ENCODE measurements around the gene CHCHD6. TPM values are rescaled to one million over a fixed set of nuclear protein-coding genes. Genes with fewer than 3 reads are reported as not detected.

The CHCHD6 gene
- total RNA-seq, 2 experiments from 2014 or later: 8.7 to 9.3 TPM

- DNase-seq: no peak
- peaks cover 4% of the 10 kb centered on the region for H3K4me1 Mint-ChIP-seq (ENCODE audit: low read depth)
- ChIA-PET CTCF (no interaction called here), POLR2A (no interaction called here)
- no peaks in the 10 kb centered on the region for H3K36me3 ChIP-seq (ENCODE audit: insufficient read depth, low read length)
- no peak overlapping the region for H3K4me3 Mint-ChIP-seq
- H3K27ac Mint-ChIP-seq: no peak overlapping the region
- peaks cover 19% of the 10 kb centered on the region for H3K36me3 Mint-ChIP-seq (ENCODE audit: low read depth)
- H3K4me1 ChIP-seq (ENCODE audit: insufficient read depth, low read length): no peaks in the 10 kb centered on the region
- TF ChIP-seq CTCF (IDR thresholded peaks at IDR 0.05): no peak
- intact Hi-C loops (cut with DNase I, micrococcal nuclease): no loop called here
- H3K9me3 ChIP-seq (ENCODE audit: control insufficient read depth in 1 of 2, insufficient read depth in 1 of 2, low read length in 2 of 2): no peaks in the 10 kb centered on the region
- H3K27me3 ChIP-seq (ENCODE audit: control insufficient read depth in 1 of 2, insufficient read depth in 2 of 2, low read length in 2 of 2): no peaks in the 10 kb centered on the region
- H3K27me3 Mint-ChIP-seq: no peaks in the 10 kb centered on the region
- no peak for ATAC-seq (ENCODE audit: poor library complexity)
- H3K9me3 Mint-ChIP-seq: no peaks in the 10 kb centered on the region
- no peak overlapping the region for H3K27ac ChIP-seq (ENCODE audit: low read depth in 1 of 2, low read length in 2 of 2)
- no peak overlapping the region for H3K4me3 ChIP-seq (ENCODE audit: low read length)
Measured at GRCh38 chr3:126891791-126892190, 187.8 kb downstream of the CHCHD6 start.

GRCh38 chr3:126893651-126894050 is 189.6 kb downstream of the CHCHD6 start:
- ChIA-PET CTCF (no interaction called here), POLR2A (no interaction called here)
- H3K4me1 Mint-ChIP-seq (ENCODE audit: low read depth): no peaks in the 10 kb centered on the region
- H3K9me3 ChIP-seq (ENCODE audit: control insufficient read depth in 1 of 2, insufficient read depth in 1 of 2, low read length in 2 of 2): no peaks in the 10 kb centered on the region
- DNase-seq (no peak), ATAC-seq (ENCODE audit: poor library complexity) (no peak)
- no peak overlapping the region for H3K4me3 Mint-ChIP-seq
- no peaks in the 10 kb centered on the region for H3K36me3 ChIP-seq (ENCODE audit: insufficient read depth, low read length)
- H3K27me3 Mint-ChIP-seq: no peaks in the 10 kb centered on the region
- H3K27ac Mint-ChIP-seq: no peak overlapping the region
- no peaks in the 10 kb centered on the region for H3K9me3 Mint-ChIP-seq
- no peaks in the 10 kb centered on the region for H3K27me3 ChIP-seq (ENCODE audit: control insufficient read depth in 1 of 2, insufficient read depth in 2 of 2, low read length in 2 of 2)
- H3K4me1 ChIP-seq (ENCODE audit: insufficient read depth, low read length): no peaks in the 10 kb centered on the region
- no peak overlapping the region for H3K27ac ChIP-seq (ENCODE audit: low read depth in 1 of 2, low read length in 2 of 2)
- intact Hi-C loops (cut with DNase I, micrococcal nuclease): no loop called here
- H3K4me3 ChIP-seq (ENCODE audit: low read length): no peak overlapping the region
- no peak for TF ChIP-seq CTCF (IDR thresholded peaks at IDR 0.05)
- H3K36me3 Mint-ChIP-seq (ENCODE audit: low read depth): peaks cover 11% of the 10 kb centered on the region

GRCh38 chr3:126894475-126894874 is 190.4 kb downstream of the CHCHD6 start:
- Mint-ChIP-seq H3K27ac (no peak overlapping the region), H3K36me3 (ENCODE audit: low read depth) (peaks cover 8% of the 10 kb centered on the region), H3K9me3 (no peaks in the 10 kb centered on the region), H3K4me3 (no peak overlapping the region), H3K27me3 (no peaks in the 10 kb centered on the region), H3K4me1 (ENCODE audit: low read depth) (no peaks in the 10 kb centered on the region)
- no peak for DNase-seq
- no peaks in the 10 kb centered on the region for H3K36me3 ChIP-seq (ENCODE audit: insufficient read depth, low read length)
- no peak for ATAC-seq (ENCODE audit: poor library complexity)
- no peaks in the 10 kb centered on the region for H3K9me3 ChIP-seq (ENCODE audit: control insufficient read depth in 1 of 2, insufficient read depth in 1 of 2, low read length in 2 of 2)
- no peak overlapping the region for H3K4me3 ChIP-seq (ENCODE audit: low read length)
- intact Hi-C loops (cut with DNase I, micrococcal nuclease): no loop called here
- ChIA-PET POLR2A (no interaction called here), CTCF (no interaction called here)
- no peaks in the 10 kb centered on the region for H3K4me1 ChIP-seq (ENCODE audit: insufficient read depth, low read length)
- TF ChIP-seq CTCF (IDR thresholded peaks at IDR 0.05): no peak
- no peak overlapping the region for H3K27ac ChIP-seq (ENCODE audit: low read depth in 1 of 2, low read length in 2 of 2)
- no peaks in the 10 kb centered on the region for H3K27me3 ChIP-seq (ENCODE audit: control insufficient read depth in 1 of 2, insufficient read depth in 2 of 2, low read length in 2 of 2)
